Naive thymus-derived CD4-positive, alpha-beta T cell (primary cell): ENCODE measurements around the gene UBXN1. TPM values are rescaled to one million over a fixed set of nuclear protein-coding genes. Genes with fewer than 3 reads are reported as not detected.

Experiments
- ATAC-seq: fragments of 150-1000 bp; cut with Tn5 transposase; 2 replicates; pipeline ENCODE4 v1.10.0; 2021; ENCODE audit warnings: mild to moderate bottlenecking, moderate library complexity
- CTCF ChIA-PET: fragments of 350-600 bp; sonication (Branson Sonifier 250); formaldehyde crosslinking; loops from one replicate; lab custom pipeline; 2021; ENCODE audit warnings: antibody characterized with exemption; lab: Charles Lee
- POLR2A ChIA-PET: fragments of 350-600 bp; sonication (Branson Sonifier 250); formaldehyde crosslinking; loops from one replicate; lab custom pipeline; 2021; ENCODE audit warnings: antibody characterized with exemption, inconsistent platforms; lab: Charles Lee
- DNase-seq, 9 donors: peaks; one replicate each; pipeline versions ENCODE4 v3.0.0 to v3.0.0-alpha.2; 2020 to 2022; ENCODE audit warnings: mixed read lengths in 1 of 9
- H3K27ac ChIP-seq: one replicate; pipeline ENCODE4 v1.7.0; 2013; ENCODE audit warnings: mild to moderate bottlenecking, low read depth, low read length, moderate library complexity
- H3K27me3 ChIP-seq, 2 donors: one replicate each; pipeline ENCODE4 v1.7.0; 2013; ENCODE audit warnings: low read length in 2 of 2, mild to moderate bottlenecking in 2 of 2, moderate library complexity in 2 of 2; ENCODE audit not compliant: control insufficient read depth in 2 of 2, insufficient read depth in 2 of 2
- H3K36me3 ChIP-seq, 3 experiments: 1 replicate in 2 of 3; 2 replicates in 1 of 3; pipeline ENCODE4 v1.7.0; 2013; ENCODE audit warnings: low read length in 3 of 3, mild to moderate bottlenecking in 3 of 3, moderate library complexity in 1 of 3; ENCODE audit not compliant: insufficient read depth in 3 of 3, control insufficient read depth in 2 of 3
- H3K4me1 ChIP-seq, 2 donors: one replicate each; pipeline ENCODE4 v1.7.0; 2013; ENCODE audit warnings: low read length in 2 of 2, mild to moderate bottlenecking in 2 of 2, moderate library complexity in 1 of 2; ENCODE audit not compliant: control insufficient read depth in 2 of 2, insufficient read depth in 2 of 2
- H3K4me3 ChIP-seq: 2 replicates; pipeline ENCODE4 v1.7.0; 2013; ENCODE audit warnings: mild to moderate bottlenecking, low read length
- H3K9me3 ChIP-seq, 3 experiments: 1 replicate in 2 of 3; 2 replicates in 1 of 3; pipeline ENCODE4 v1.7.0; 2013; ENCODE audit warnings: low read length in 3 of 3; ENCODE audit not compliant: control insufficient read depth in 2 of 3
- H3K27ac Mint-ChIP-seq, 9 donors: one replicate each; pipeline ENCODE4 v1.8.0; 2020 to 2022; ENCODE audit warnings: mixed read lengths in 9 of 9, mild to moderate bottlenecking in 8 of 9, moderate library complexity in 5 of 9, inconsistent platforms in 2 of 9
- H3K27me3 Mint-ChIP-seq, 5 donors: one replicate each; pipeline ENCODE4 v1.8.0; 2021 to 2022; ENCODE audit warnings: mixed read lengths in 5 of 5, mild to moderate bottlenecking in 1 of 5
- H3K36me3 Mint-ChIP-seq, 5 donors: one replicate each; pipeline ENCODE4 v1.8.0; 2020 to 2022; ENCODE audit warnings: mixed read lengths in 5 of 5, mild to moderate bottlenecking in 3 of 5, inconsistent platforms in 1 of 5
- H3K4me1 Mint-ChIP-seq, 7 donors: one replicate each; pipeline ENCODE4 v1.8.0; 2020 to 2022; ENCODE audit warnings: mixed read lengths in 7 of 7, mild to moderate bottlenecking in 3 of 7, inconsistent platforms in 1 of 7
- H3K4me3 Mint-ChIP-seq, 10 donors: one replicate each; pipeline ENCODE4 v1.8.0; 2020 to 2022; ENCODE audit warnings: mild to moderate bottlenecking in 10 of 10, mixed read lengths in 10 of 10, moderate library complexity in 6 of 10, inconsistent platforms in 2 of 10
- H3K9me3 Mint-ChIP-seq, 11 donors: one replicate each; pipeline ENCODE4 v1.8.0; 2020 to 2022; ENCODE audit warnings: mixed read lengths in 11 of 11, mild to moderate bottlenecking in 4 of 11, inconsistent platforms in 1 of 11, moderate library complexity in 1 of 11
- intact Hi-C, 2 donors: fragments of 100-400 bp; cut with micrococcal nuclease; formaldehyde crosslinking; loops; one replicate each; pipeline ENCODE4 v1.15.1; 2023
- polyA plus RNA-seq, 2 donors: library from polyadenylated mRNA; unstranded; fragments of 300-500 nt; fragmentation: Illumina TruSeq; gene quantifications; one replicate each; pipeline ENCODE4 v1.2.3, GENCODE V29; 2021
- total RNA-seq, 6 experiments: library from RNA in 5 of 6; stranded (reverse) in 5 of 6; gene quantifications; 1 replicate in 5 of 6; 2 replicates in 1 of 6; pipeline ENCODE4 v1.2.3 and lab custom pipeline; 2021 to 2026

Gene UBXN1
- total and polyA plus RNA-seq, 7 experiments from 2014 or later = 114 to 256 (median 212) TPM

DNA sequence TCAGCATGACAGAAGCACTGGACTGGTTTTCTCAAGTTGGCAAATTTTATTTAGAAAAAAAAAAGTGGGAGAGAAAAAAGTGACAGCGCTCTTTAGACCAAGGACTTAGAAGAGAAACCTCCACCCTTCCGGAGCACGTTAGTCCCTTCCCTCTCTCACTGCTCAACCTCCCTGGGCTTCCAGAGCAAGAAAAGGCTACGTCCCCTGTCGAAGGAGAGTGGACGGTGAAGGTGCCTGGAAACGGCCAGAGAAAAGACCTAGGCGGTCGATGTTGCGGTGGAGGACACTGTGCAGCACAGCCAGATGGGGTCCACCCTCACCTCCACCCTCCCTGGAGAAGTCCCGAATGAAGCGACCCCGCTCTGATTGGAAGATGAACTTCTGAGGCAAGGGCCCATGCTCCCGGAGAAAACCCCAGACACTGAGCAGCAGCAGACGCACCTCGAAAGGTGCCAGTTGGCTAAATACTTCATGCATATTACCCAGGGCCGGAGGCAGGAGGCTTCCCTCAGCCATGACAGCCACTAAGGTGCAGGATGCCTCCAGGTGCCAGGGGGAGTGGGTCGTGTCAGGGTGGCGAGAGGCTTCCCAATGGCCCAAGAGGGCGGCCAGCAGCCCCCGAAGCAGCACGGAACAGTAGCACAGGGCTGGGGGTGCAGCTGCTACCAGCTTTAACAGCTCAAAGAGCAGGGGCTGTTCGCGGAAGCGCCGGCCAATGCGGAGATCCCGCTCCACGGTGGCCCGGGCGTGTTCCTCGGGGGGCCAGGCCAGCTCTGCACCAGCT is 31.9 kb downstream of the UBXN1 start:
- ATAC-seq (no peak), DNase-seq (no peak)
- ChIA-PET POLR2A (interaction anchor here (0.6 to 21.6 kb wide), 22 partner anchors 8 to 209 kb away, joined by 3 to 332 read pairs (median 6); partner anchors contain the start of genes B3GAT3, BSCL2, C11orf98 and CSKMT), CTCF (interaction anchor here (1.0 to 2.2 kb wide), 3 partner anchors 8 to 34 kb away, joined by 4 to 6 read pairs (median 5); partner anchors contain the start of genes EML3 and ROM1)
- H3K4me3 ChIP-seq = peak overlapping the region; percentile 84
- H3K27ac Mint-ChIP-seq = peak overlapping the region; percentile 92 to 98 (median 96)
- no peaks in the 10 kb centered on the region for H3K9me3 Mint-ChIP-seq
- H3K27ac ChIP-seq = peak overlapping the region; percentile 97
- H3K4me1 ChIP-seq = peaks cover 13 to 28% of the 10 kb centered on the region in 2 donors
- H3K36me3 ChIP-seq = peaks cover 0 to 37% (median 4%) of the 10 kb centered on the region in 3 experiments
- intact Hi-C loops = loop anchor here (1.0 to 2.0 kb wide), 11 partner anchors 18 to 80 kb away; partner anchors contain the start of genes C11orf98 (in 2 of the 2), CSKMT (in 2 of the 2), EML3 (in 2 of the 2) and HNRNPUL2 (in 2 of the 2)
- H3K27me3 ChIP-seq = no peaks in the 10 kb centered on the region
- H3K4me3 Mint-ChIP-seq = peak overlapping the region; percentile 94 to 99 (median 98)
- H3K9me3 ChIP-seq = no peaks in the 10 kb centered on the region
- H3K4me1 Mint-ChIP-seq = peaks cover 6 to 44% (median 36%) of the 10 kb centered on the region in 7 donors
- no peaks in the 10 kb centered on the region for H3K27me3 Mint-ChIP-seq
- H3K36me3 Mint-ChIP-seq = peaks cover 0 to 21% (median 0%) of the 10 kb centered on the region in 5 donors

DNA sequence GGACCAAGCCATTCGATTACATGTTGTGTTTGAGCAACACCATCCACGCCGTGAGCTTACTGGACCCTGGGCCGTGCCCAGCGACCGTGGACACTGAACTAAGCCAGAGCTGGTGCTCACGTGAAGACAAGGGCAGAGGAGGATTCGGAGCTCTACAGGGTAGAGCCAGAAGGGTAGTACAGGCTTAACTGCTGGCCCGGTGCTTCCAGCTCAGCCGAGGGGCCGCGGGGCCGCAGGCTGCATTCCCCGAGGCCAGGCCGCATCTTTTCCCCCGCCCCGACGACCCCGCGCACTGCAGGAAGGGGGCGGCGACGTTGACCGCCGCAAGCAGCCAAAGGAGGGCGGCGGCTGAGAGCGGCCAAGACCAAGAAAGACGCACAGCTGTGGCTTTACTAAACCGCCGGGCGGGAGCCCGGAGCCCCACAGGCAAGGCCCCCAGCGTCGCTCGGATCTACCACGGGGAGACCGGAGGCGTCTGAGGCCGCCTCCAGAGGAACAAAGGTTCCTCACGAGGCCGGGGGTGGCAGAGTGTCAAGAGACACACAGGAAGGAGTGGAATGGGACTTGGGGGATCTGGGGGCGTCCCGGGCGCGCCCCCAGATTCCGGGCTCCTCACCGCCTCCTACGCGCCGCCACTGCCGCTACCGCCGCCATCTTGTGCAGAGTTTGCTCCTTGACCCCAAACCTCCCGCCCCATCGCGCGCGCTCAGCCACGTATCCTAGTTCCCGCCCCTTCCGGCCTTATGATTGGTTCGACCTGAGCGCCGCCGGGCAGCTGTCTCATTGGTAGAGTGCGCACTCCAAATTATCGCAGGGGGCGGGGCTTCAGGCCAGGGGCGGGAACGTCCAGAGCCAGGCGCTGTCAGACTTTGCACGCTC is 32.7 kb downstream of the UBXN1 start, which contains the start of gene GANAB:
GANAB (minus strand) TSS at position 668 of the 879 bp plus-strand sequence; CDS start at position 654, 14 bp downstream.
- H3K27me3 ChIP-seq = no peaks in the 10 kb centered on the region
- peaks cover 0 to 37% (median 4%) of the 10 kb centered on the region in 3 experiments for H3K36me3 ChIP-seq
- ChIA-PET POLR2A (interaction anchor here (0.6 to 21.6 kb wide), 27 partner anchors 9 to 1621 kb away, joined by 3 to 332 read pairs (median 5); partner anchors contain the start of genes B3GAT3, BSCL2, C11orf98 and CSKMT), CTCF (interaction anchor here (0.7 to 1.0 kb wide), 3 partner anchors 9 to 23 kb away, joined by 3 to 4 read pairs (median 3); partner anchors contain the start of genes C11orf98 and CSKMT)
- peak; percentile 89 to 99 (median 97) for DNase-seq
- peak within 1 kb of the TSS; percentile 97 for H3K27ac ChIP-seq
- H3K9me3 ChIP-seq = no peaks in the 10 kb centered on the region
- H3K27ac Mint-ChIP-seq = peak within 1 kb of the TSS; percentile 92 to 98 (median 96)
- peak; percentile 99 for ATAC-seq
- H3K4me3 Mint-ChIP-seq = peak within 1 kb of the TSS; percentile 94 to 99 (median 98)
- no peaks in the 10 kb centered on the region for H3K27me3 Mint-ChIP-seq
- H3K4me1 Mint-ChIP-seq = peaks cover 6 to 44% (median 37%) of the 10 kb centered on the region in 7 donors
- H3K4me1 ChIP-seq = peaks cover 6 to 25% of the 10 kb centered on the region in 2 donors
- H3K36me3 Mint-ChIP-seq = peaks cover 0 to 21% (median 0%) of the 10 kb centered on the region in 5 donors
- intact Hi-C loops = loop anchor here (1.0 to 2.0 kb wide), 12 partner anchors 7 to 81 kb away; partner anchors contain the start of genes C11orf98 (in 2 of the 2), CSKMT (in 2 of the 2), EML3 (in 2 of the 2) and HNRNPUL2 (in 2 of the 2)
- no peaks in the 10 kb centered on the region for H3K9me3 Mint-ChIP-seq
- peak within 1 kb of the TSS; percentile 84 for H3K4me3 ChIP-seq

DNA sequence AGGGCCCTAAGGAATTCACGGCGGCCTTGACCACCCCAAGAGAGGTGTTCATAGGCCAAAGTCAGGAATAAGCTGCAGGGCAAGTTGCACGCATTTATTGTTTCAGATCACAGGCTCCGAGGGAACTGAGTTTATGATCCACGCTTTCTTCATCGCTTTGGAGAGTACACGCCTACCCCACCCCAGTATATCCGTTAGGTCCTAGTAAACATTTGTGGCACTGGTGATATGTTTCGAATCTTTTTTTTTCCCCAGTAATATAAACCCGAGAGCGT is 33.3 kb downstream of the UBXN1 start:
- Histone ChIP-seq H3K27me3 (no peaks in the 10 kb centered on the region), H3K9me3 (no peaks in the 10 kb centered on the region), H3K36me3 (peaks cover 0 to 37% (median 4%) of the 10 kb centered on the region in 3 experiments), H3K4me3 (peak overlapping the region; percentile 84), H3K4me1 (peaks cover 6 to 30% of the 10 kb centered on the region in 2 donors), H3K27ac (peak overlapping the region; percentile 97)
- DNase-seq = peak in 1 of 9 donors; percentile 23
- H3K27ac Mint-ChIP-seq = peak overlapping the region; percentile 92 to 98 (median 96)
- H3K36me3 Mint-ChIP-seq = peaks cover 0 to 23% (median 4%) of the 10 kb centered on the region in 5 donors
- CTCF ChIA-PET = interaction anchor here (0.7 to 0.8 kb wide), 3 partner anchors 19 to 211 kb away, joined by 3 read pairs; partner anchors contain the start of genes C11orf98 and CSKMT
- no peaks in the 10 kb centered on the region for H3K27me3 Mint-ChIP-seq
- intact Hi-C loops = loop anchor here in 1 of 2 donors (1.0 kb wide), 1 partner anchor 8 kb away; the partner anchor contains the start of gene INTS5
- POLR2A ChIA-PET = interaction anchor here (0.6 to 21.6 kb wide), 21 partner anchors 9 to 1622 kb away, joined by 3 to 332 read pairs (median 7); partner anchors contain the start of genes B3GAT3, BSCL2, C11orf98 and CSKMT
- peaks cover 0 to 2% (median 0%) of the 10 kb centered on the region in 11 donors for H3K9me3 Mint-ChIP-seq
- peak overlapping the region; percentile 94 to 99 (median 98) for H3K4me3 Mint-ChIP-seq
- peaks cover 10 to 46% (median 40%) of the 10 kb centered on the region in 7 donors for H3K4me1 Mint-ChIP-seq
- ATAC-seq = no peak

DNA sequence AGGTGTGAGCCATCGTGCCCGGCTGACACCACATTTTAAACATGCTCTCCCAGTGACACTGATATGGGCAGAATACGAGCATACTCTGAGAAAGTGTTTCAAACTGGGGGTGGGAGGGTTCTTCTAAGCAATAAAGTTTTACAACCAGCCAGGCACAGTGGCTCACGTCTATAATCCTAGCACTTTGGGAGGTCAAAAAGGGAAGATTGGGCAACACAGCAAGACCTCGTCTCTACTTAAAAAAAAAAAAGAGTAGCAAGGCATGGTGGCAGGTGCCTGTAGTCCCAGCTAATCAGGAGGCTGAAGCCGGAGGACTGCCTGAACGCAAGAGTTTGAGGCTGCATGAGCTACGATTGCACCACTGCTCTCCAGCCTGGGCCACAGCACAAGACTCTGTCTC is 34.7 kb downstream of the UBXN1 start:
- peaks cover 18 to 54% (median 45%) of the 10 kb centered on the region in 7 donors for H3K4me1 Mint-ChIP-seq
- intact Hi-C loops = no loop called here
- ChIA-PET CTCF (interaction anchor here (0.6 kb wide), 1 partner anchor 102 kb away, joined by 3 read pairs; no protein-coding TSS in a partner anchor), POLR2A (interaction anchor here (0.6 to 21.6 kb wide), 15 partner anchors 9 to 1627 kb away, joined by 3 to 332 read pairs (median 7); partner anchors contain the start of genes B3GAT3, BSCL2, C11orf98 and CSKMT)
- H3K36me3 ChIP-seq = peaks cover 4 to 33% (median 5%) of the 10 kb centered on the region in 3 experiments
- no peak for DNase-seq
- H3K4me1 ChIP-seq = peaks cover 10 to 41% of the 10 kb centered on the region in 2 donors
- H3K9me3 Mint-ChIP-seq = peaks cover 0 to 4% (median 0%) of the 10 kb centered on the region in 11 donors
- H3K27me3 Mint-ChIP-seq = no peaks in the 10 kb centered on the region
- peaks cover 4 to 28% (median 10%) of the 10 kb centered on the region in 5 donors for H3K36me3 Mint-ChIP-seq
- H3K9me3 ChIP-seq = no peaks in the 10 kb centered on the region
- ATAC-seq = no peak
- H3K27me3 ChIP-seq = no peaks in the 10 kb centered on the region
- H3K27ac ChIP-seq = no peak overlapping the region
- peak overlapping the region in 6 of 9 donors; percentile 42 to 75 (median 62) for H3K27ac Mint-ChIP-seq
- no peak overlapping the region for H3K4me3 ChIP-seq
- H3K4me3 Mint-ChIP-seq = peak overlapping the region; percentile 7 to 99 (median 52)

DNA sequence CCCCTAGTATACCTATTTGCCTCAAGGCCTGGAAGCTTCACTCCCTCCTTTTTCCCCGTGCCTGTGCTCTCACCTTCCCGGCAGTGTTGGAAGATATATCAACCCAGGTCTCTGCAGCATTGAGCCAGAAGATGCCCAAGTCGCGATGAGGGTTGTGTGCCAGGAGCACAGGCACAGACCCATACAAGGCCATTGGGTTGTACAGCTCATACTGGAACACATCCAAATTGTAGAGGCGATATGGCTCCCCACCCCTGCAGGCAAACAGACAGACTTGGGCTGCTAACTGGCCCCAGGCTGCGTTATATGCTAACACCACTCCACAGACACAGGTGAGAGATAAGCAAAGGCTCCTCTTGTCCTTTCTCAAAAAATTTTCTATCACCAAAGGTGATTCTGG is 46.4 kb downstream of the UBXN1 start:
- intact Hi-C loops = no loop called here
- ATAC-seq = no peak
- DNase-seq = no peak
- ChIA-PET POLR2A (interaction anchor here (1.0 to 21.6 kb wide), 5 partner anchors 14 to 209 kb away, joined by 3 to 332 read pairs (median 4); partner anchors contain the start of genes C11orf98, CSKMT, GANAB and INTS5), CTCF (no interaction called here)
- peak overlapping the region; percentile 42 for H3K27ac ChIP-seq
- H3K4me3 Mint-ChIP-seq = no peak overlapping the region
- peaks cover 27 to 79% (median 55%) of the 10 kb centered on the region in 3 experiments for H3K36me3 ChIP-seq
- H3K9me3 Mint-ChIP-seq = peaks cover 0 to 1% (median 0%) of the 10 kb centered on the region in 11 donors
- peak overlapping the region in 8 of 9 donors; percentile 46 to 87 (median 64) for H3K27ac Mint-ChIP-seq
- no peaks in the 10 kb centered on the region for H3K27me3 Mint-ChIP-seq
- H3K36me3 Mint-ChIP-seq = peaks cover 14 to 68% (median 45%) of the 10 kb centered on the region in 5 donors
- H3K27me3 ChIP-seq = no peaks in the 10 kb centered on the region
- no peak overlapping the region for H3K4me3 ChIP-seq
- peaks cover 0 to 14% of the 10 kb centered on the region in 2 donors for H3K4me1 ChIP-seq
- no peaks in the 10 kb centered on the region for H3K9me3 ChIP-seq
- peaks cover 16 to 41% (median 28%) of the 10 kb centered on the region in 7 donors for H3K4me1 Mint-ChIP-seq
